Measurements from ENCODE around the gene CTXND1.
A peak's percentile ranks its signal among the peaks of the same experiment; 100 is the strongest.

GRCh38 chr15:80251428-80252120 lies 439 bp downstream of the CTXND1 start:
- TF ChIP-seq CTCF (conservative IDR thresholded peaks at IDR 0.05; ENCODE audit: low read depth, low read length) (no peak), EZH2phosphoT487 (IDR thresholded peaks at IDR 0.05; ENCODE audit: borderline replicate concordance, low read length) (no peak), EZH2 (IDR thresholded peaks at IDR 0.05; ENCODE audit: low read length, unreplicated experiment) (peak; percentile 65)

Data from PC-3 (cell line).